ENCODE data around the gene C12orf54.
"Not testable (repeated sequence)": the region's sequence is repeated elsewhere in the genome, so short reads cannot be mapped to it uniquely, and the experiment has no call there.

The C12orf54 gene

DNA sequence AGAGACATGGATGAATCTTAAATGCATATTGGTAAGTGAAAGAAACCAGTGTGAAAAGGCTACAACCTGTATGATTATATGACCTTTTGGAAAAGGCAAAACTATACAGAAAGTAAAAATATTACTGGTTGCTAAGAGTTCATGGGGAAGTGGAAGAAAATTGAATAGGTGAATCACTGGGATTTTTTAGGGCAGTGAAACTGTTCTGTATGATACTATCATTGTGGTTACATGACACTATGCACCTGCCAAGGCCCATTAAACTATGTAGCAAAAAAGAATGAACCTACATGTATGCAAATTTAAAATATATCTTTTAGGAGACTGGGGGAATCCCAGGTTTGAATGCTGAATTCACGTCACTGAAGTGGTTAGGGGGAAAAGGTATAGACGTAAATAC, 30.6 kb downstream of the C12orf54 start:
- DNase-seq, result no peak

GRCh38 chr12:48514728-48515127, 32.4 kb downstream of the C12orf54 start:
- DNase-seq, result no peak

DNA sequence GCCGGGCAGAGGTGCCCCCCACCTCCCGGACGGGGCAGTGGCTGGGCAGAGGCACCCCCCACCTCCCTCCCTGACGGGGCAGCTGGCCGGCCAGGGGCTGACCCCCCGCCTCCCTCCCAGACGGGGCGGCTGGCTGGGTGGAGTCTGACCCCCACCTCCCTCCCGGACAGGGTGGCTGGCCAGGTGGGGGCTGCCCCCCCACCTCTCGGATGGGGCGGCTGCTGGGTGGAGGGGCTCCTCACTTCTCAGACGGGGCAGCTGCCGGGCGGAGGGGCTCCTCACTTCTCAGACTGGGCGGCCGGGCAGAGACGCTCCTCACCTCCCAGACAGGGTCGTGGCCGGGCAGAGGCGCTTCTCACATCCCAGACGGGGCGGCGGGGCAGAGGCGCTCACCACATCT, 38.1 kb downstream of the C12orf54 start:
- not testable (repeated sequence) for DNase-seq

GRCh38 chr12:48525332-48525731, 43.0 kb downstream of the C12orf54 start, which contains the start of gene OR8S1:
Gene OR8S1 (plus strand): TSS chr12:48525632. CDS start chr12:48525632, 0 bp downstream.
- no peak for DNase-seq

DNA sequence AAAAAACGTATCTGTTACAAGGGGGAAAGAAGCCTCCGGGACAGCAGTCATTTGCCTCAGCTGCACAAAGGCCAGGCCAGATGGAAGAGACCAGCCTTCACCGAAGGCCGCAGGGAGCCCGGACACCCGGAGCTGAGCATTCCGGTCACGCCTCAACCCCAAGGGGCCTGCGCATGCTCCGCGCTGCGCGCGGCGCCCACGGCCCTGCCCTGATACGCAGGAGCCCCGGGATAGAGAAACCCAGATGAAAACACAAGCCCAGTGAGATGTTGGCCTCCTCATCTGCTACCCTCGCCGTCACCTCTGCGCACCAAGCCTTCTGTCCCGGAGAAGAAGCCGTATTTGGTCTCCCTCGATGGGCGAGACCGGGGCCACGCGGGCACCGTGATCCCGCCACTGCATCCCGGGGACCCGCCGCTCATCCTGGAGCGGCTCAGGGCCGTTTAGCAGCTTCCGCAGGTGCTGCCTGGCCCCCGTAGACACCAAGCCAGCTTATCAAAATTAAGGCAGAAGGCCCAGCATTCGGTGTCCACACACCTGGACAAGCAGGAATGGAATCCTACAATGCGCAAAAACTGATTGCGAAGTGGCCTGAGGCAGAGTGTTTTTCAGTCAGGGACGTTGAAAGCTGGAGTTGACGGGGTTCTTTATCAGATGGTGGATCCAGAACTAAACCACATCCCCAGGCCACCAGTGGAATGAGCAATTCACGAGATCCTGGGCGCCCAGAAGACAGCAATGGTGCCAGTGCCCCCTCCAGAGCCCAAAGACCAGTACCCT, 45.8 kb downstream of the C12orf54 start:
- no peak for DNase-seq

DNA sequence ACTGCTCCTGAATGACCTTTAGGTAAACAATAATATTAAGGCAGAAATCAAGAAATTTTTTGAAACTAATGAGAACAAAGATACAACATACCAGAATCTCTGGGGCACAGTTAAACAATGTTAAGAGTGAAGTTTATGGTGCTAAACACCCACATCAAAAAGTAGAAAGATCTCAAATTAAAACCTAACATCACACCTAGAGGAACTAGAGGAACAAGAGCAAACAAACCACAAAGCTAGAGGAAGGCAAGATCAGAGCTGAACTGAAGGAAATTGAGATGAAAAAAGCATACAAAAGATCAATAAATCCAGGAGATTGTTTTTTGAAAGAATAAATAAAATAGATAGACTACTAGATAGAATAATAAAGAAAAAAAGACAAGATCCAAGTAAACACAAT, 50.3 kb downstream of the C12orf54 start:
- DNase-seq, result no peak

GRCh38 chr12:48536602-48537001, 54.3 kb downstream of the C12orf54 start:
- DNase-seq, result no peak

DNA sequence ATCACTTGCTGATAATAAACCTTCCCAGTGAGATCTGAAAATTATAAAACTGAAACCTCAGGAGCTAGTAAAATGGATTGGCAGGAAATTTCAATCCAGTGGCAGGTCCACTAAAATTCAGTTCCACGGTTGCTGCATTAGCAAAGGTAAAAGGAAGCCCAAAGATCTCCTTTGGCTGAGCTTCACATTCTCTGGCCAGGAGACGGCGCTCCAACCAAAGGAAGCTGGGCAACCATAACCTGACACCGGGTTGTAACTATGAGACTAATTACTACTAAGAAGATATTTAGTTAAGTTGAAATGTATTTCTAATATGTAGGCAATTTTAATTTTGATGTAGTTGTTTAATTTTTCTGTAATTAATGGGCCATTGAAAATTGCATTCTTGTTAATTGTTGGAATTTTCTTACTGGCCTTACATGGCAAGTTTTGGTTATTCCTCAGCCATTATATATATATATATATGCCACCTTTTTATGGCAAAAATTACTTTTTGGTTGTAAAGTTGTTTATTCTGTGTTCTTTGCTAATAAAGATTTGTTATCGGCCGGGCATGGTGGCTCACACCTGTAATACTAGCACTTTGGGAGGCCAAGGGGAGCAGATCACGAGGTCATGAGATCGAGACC, 60.1 kb downstream of the C12orf54 start:
- DNase-seq, result peak; percentile 88

- DNase-seq, result no peak
These were observed 63.7 kb downstream of the C12orf54 start for GRCh38 chr12:48545833-48546469.

All from DMS53 (cell line).